Endothelial cell of umbilical vein (primary cell): ENCODE measurements around the gene WDFY2. TPM values are rescaled to one million over a fixed set of nuclear protein-coding genes. Genes with fewer than 3 reads are reported as not detected.

Source experiments
- BruUV-seq: library from RNA; stranded (reverse); fragments of 400-500 nt; replicated peaks from 2 replicates; lab custom pipeline; 2021; lab: Mats Ljungman, UMichigan
- CTCF ChIA-PET: fragments of 300-600, 350-600 bp; sonication (Branson Sonifier 250); formaldehyde crosslinking; loops from one replicate; lab custom pipeline; 2021; ENCODE audit warnings: antibody characterized with exemption, inconsistent platforms; lab: Charles Lee
- POLR2A ChIA-PET: fragments of 300-600, 350-600 bp; sonication (Branson Sonifier 250); formaldehyde crosslinking; loops from one replicate; lab custom pipeline; 2021; ENCODE audit warnings: antibody characterized with exemption, inconsistent platforms; lab: Charles Lee
- DNase-seq: peaks from one replicate; pipeline ENCODE4 v3.0.0-alpha.2; 2011; ENCODE audit warnings: low read depth, low spot score
- FAIRE-seq: peaks from 2 replicates; lab custom pipeline; 2011; peaks lifted over from hg19 to GRCh38; lab: Jason Lieb, UNC
- H2AFZ ChIP-seq: 2 replicates; pipeline ENCODE4 v1.6.0; 2012; ENCODE audit warnings: low read depth, low read length, control low read depth, inconsistent platforms
- H3K27ac ChIP-seq: 2 replicates; pipeline ENCODE4 v1.5.1; 2011; ENCODE audit warnings: low read depth, mild to moderate bottlenecking, control low read depth, low read length, moderate library complexity; ENCODE audit not compliant: insufficient read depth
- H3K27me3 ChIP-seq, 2 experiments: 2 replicates each; pipeline versions ENCODE4 v1.6.0 to v1.6.1; 2011; ENCODE audit warnings: low read length in 2 of 2, mixed read lengths in 1 of 2; ENCODE audit not compliant: control insufficient read depth in 2 of 2, insufficient read depth in 2 of 2
- H3K36me3 ChIP-seq, 2 experiments: 2 replicates in 1 of 2; 3 replicates in 1 of 2; pipeline ENCODE4 v1.5.1; 2011; ENCODE audit warnings: low read length in 2 of 2, mild to moderate bottlenecking in 1 of 2, moderate library complexity in 1 of 2; ENCODE audit not compliant: control insufficient read depth in 2 of 2, insufficient read depth in 2 of 2; ENCODE audit errors: extremely low read depth in 1 of 2
- H3K4me1 ChIP-seq: 3 replicates; pipeline ENCODE4 v1.5.1; 2011; ENCODE audit warnings: mild to moderate bottlenecking, low read length; ENCODE audit not compliant: control insufficient read depth, insufficient read depth; ENCODE audit errors: extremely low read depth
- H3K4me2 ChIP-seq: 2 replicates; pipeline ENCODE4 v1.6.1; 2011; ENCODE audit warnings: low read length, control low read depth, mixed read lengths; ENCODE audit not compliant: insufficient read depth
- H3K4me3 ChIP-seq, 3 experiments: fragments of 200-600 bp in 1 of 3; sonication (generic), shearing (Covaris generic) in 1 of 3; replicated peaks in 1 of 3; 2 replicates each; pipeline ENCODE4 v1.5.1; 2011 to 2016; ENCODE audit warnings: control low read depth in 3 of 3, low read length in 3 of 3, mild to moderate bottlenecking in 2 of 3, inconsistent platforms in 1 of 3, low read depth in 1 of 3, moderate library complexity in 1 of 3; ENCODE audit not compliant: insufficient read depth in 1 of 3
- H3K79me2 ChIP-seq: 2 replicates; pipeline ENCODE4 v1.6.0; 2012; ENCODE audit warnings: low read length, inconsistent platforms; ENCODE audit not compliant: control insufficient read depth, insufficient read depth
- H3K9ac ChIP-seq: replicated peaks from 2 replicates; pipeline ENCODE3; 2011; ENCODE audit warnings: low read length, control low read depth; ENCODE audit not compliant: insufficient read depth; ENCODE audit errors: extremely low read depth
- H3K9me1 ChIP-seq: replicated peaks from 3 replicates; pipeline ENCODE4 v1.6.0; 2011; ENCODE audit warnings: mild to moderate bottlenecking, low read length; ENCODE audit not compliant: control insufficient read depth, insufficient read depth; ENCODE audit errors: extremely low read depth
- H3K9me3 ChIP-seq: replicated peaks from 2 replicates; pipeline ENCODE4 v1.5.1; 2012; ENCODE audit warnings: low read length, inconsistent platforms; ENCODE audit not compliant: control insufficient read depth, insufficient read depth
- H4K20me1 ChIP-seq: replicated peaks from 2 replicates; pipeline ENCODE3; 2011; ENCODE audit warnings: mild to moderate bottlenecking, low read length; ENCODE audit not compliant: control insufficient read depth, insufficient read depth; ENCODE audit errors: extremely low read depth
- CTCF ChIP-seq, 2 donors: IDR thresholded peaks; 1 replicate in 1 of 2; 2 replicates in 1 of 2; pipeline ENCODE4 v1.5.1; 2011; ENCODE audit warnings: low read length in 2 of 2, mild to moderate bottlenecking in 2 of 2, moderate library complexity in 2 of 2, control low read depth in 1 of 2, inconsistent platforms in 1 of 2, low read depth in 1 of 2; ENCODE audit not compliant: insufficient read depth in 1 of 2; ENCODE audit errors: extremely low read depth in 1 of 2
- EZH2 ChIP-seq: IDR thresholded peaks from 2 replicates; pipeline ENCODE4 v1.6.1; 2012; ENCODE audit warnings: borderline replicate concordance, low read depth, mild to moderate bottlenecking, moderate library complexity, low read length, inconsistent platforms; ENCODE audit not compliant: severe bottlenecking
- FOS ChIP-seq: IDR thresholded peaks from 2 replicates; pipeline ENCODE4 v1.6.1; 2011; ENCODE audit warnings: mild to moderate bottlenecking, low read length, moderate library complexity, borderline replicate concordance; ENCODE audit not compliant: insufficient read depth
- GATA2 ChIP-seq: IDR thresholded peaks from 2 replicates; pipeline ENCODE4 v1.7.0; 2011; ENCODE audit warnings: low read depth, mild to moderate bottlenecking, moderate library complexity, mixed read lengths, low read length; ENCODE audit not compliant: insufficient read length, insufficient read depth
- JUN ChIP-seq: IDR thresholded peaks from 2 replicates; pipeline ENCODE4 v1.6.1; 2011; ENCODE audit warnings: borderline replicate concordance, low read depth; ENCODE audit not compliant: insufficient read length, insufficient read depth
- MAX ChIP-seq: IDR thresholded peaks from 2 replicates; pipeline ENCODE4 v1.6.1; 2011; ENCODE audit not compliant: insufficient read depth, insufficient read length
- MYC ChIP-seq: IDR thresholded peaks from one replicate; pipeline ENCODE4 v1.6.1; 2011; ENCODE audit warnings: mild to moderate bottlenecking, low read depth, low read length
- POLR2A ChIP-seq: IDR thresholded peaks from 2 replicates; pipeline ENCODE4 v1.6.1; 2012; ENCODE audit warnings: low read depth, mild to moderate bottlenecking, control low read depth, low read length
- POLR2AphosphoS5 ChIP-seq: IDR thresholded peaks from 2 replicates; pipeline ENCODE4 v1.6.1; 2012; ENCODE audit warnings: low read depth, mild to moderate bottlenecking, control low read depth, low read length, moderate library complexity; ENCODE audit not compliant: insufficient read depth
- dilution Hi-C: fragments of 300-500 bp; cut with MboI; formaldehyde crosslinking; loops from one replicate; pipeline ENCODE4 v1.15.0; 2019; ENCODE audit warnings: low sequenced_read_pairs; ENCODE audit not compliant: extremely low pct_ligation_motif_present
- intact Hi-C: fragments of 100-400 bp; cut with micrococcal nuclease; formaldehyde crosslinking; loops from one replicate; pipeline ENCODE4 v1.10.0; 2022
- polyA plus RNA-seq, 4 experiments: library from polyadenylated mRNA; depleted of rRNA in 3 of 4; stranded (reverse) in 3 of 4; unstranded in 1 of 4; fragments of >200 nt; gene quantifications; 2 replicates each; pipeline versions ENCODE4 v1.2.1 to v1.2.3, GENCODE V29; 2011 to 2012; ENCODE audit warnings: missing spikeins in 1 of 4
- total RNA-seq: library from RNA; stranded (reverse); gene quantifications from 2 replicates; pipeline ENCODE4 v1.2.3, GENCODE V29; 2021

Gene WDFY2
- total and polyA plus RNA-seq, 2 donors (not counting 3 experiments of a cell fraction or from before 2014, with no cell fraction given), result 2.1 to 5.5 TPM

- Histone ChIP-seq H3K36me3 (no peaks in the 10 kb centered on the region), H3K4me2 (peak overlapping the region; percentile 50), H3K9me1 (no peaks in the 10 kb centered on the region), H4K20me1 (no peaks in the 10 kb centered on the region), H3K4me3 (no peak overlapping the region), H2AFZ (no peak overlapping the region), H3K27me3 (no peaks in the 10 kb centered on the region), H3K9ac (no peak overlapping the region), H3K27ac (no peak overlapping the region), H3K4me1 (peaks cover 9% of the 10 kb centered on the region), H3K9me3 (no peaks in the 10 kb centered on the region), H3K79me2 (no peaks in the 10 kb centered on the region)
- TF ChIP-seq GATA2, result peak; percentile 25
- no peak for TF ChIP-seq MYC
- TF ChIP-seq JUN, result no peak
- FAIRE-seq (peak; percentile 78), DNase-seq (peak; percentile 11)
- ChIA-PET POLR2A (no interaction called here), CTCF (interaction anchor here (1.6 kb wide), 1 partner anchor 9 kb away, joined by 6 read pairs; no protein-coding TSS in a partner anchor)
- dilution Hi-C loops (no loop called here), intact Hi-C loops (loop anchor here (2.0 kb wide), 1 partner anchor 28 kb away; no protein-coding TSS in a partner anchor)
- no TSS peak for BruUV-seq
Observed at GRCh38 chr13:51673165-51673564, 88.9 kb downstream of the WDFY2 start.

GRCh38 chr13:51674276-51674675 is 90.0 kb downstream of the WDFY2 start:
- Histone ChIP-seq H3K4me1 (peaks cover 9% of the 10 kb centered on the region), H3K36me3 (no peaks in the 10 kb centered on the region), H3K27ac (no peak overlapping the region), H2AFZ (no peak overlapping the region), H3K27me3 (no peaks in the 10 kb centered on the region), H4K20me1 (no peaks in the 10 kb centered on the region), H3K9me1 (no peaks in the 10 kb centered on the region), H3K79me2 (no peaks in the 10 kb centered on the region), H3K4me3 (no peak overlapping the region), H3K9ac (no peak overlapping the region), H3K9me3 (no peaks in the 10 kb centered on the region), H3K4me2 (no peak overlapping the region)
- ChIA-PET CTCF (no interaction called here), POLR2A (no interaction called here)
- DNase-seq, result no peak
- no peak for FAIRE-seq
- TF ChIP-seq POLR2AphosphoS5 (no peak), POLR2A (no peak), FOS (no peak), MAX (no peak), GATA2 (no peak), JUN (no peak), MYC (no peak), CTCF (IDR thresholded peaks at IDR 0.05; ENCODE audit: extremely low read depth in 1 of 2, insufficient read depth in 1 of 2, low read depth in 1 of 2, low read length in 2 of 2) (no peak), EZH2 (no peak)
- intact Hi-C loops (no loop called here), dilution Hi-C loops (no loop called here)
- BruUV-seq, result no TSS peak
